SK-N-DZ (cell line): ENCODE results near the gene SPSB3.
"Not testable (repeated sequence)": the region's sequence is repeated elsewhere in the genome, so short reads cannot be mapped to it uniquely, and the experiment has no call there.

Experiments used
- DNase-seq: peaks from one replicate; pipeline ENCODE4 v3.0.0-alpha.2; 2015; ENCODE audit warnings: low spot score
- small RNA-seq, 2 experiments: library from RNA; depleted of rRNA; stranded (forward); fragments of <200 nt; gene quantifications; one replicate each; pipeline ENCODE3, GENCODE V24; 2014

SPSB3 gene

GRCh38 chr16:1743376-1744337 is 38.7 kb downstream of the SPSB3 start:
- no peak for DNase-seq

DNA sequence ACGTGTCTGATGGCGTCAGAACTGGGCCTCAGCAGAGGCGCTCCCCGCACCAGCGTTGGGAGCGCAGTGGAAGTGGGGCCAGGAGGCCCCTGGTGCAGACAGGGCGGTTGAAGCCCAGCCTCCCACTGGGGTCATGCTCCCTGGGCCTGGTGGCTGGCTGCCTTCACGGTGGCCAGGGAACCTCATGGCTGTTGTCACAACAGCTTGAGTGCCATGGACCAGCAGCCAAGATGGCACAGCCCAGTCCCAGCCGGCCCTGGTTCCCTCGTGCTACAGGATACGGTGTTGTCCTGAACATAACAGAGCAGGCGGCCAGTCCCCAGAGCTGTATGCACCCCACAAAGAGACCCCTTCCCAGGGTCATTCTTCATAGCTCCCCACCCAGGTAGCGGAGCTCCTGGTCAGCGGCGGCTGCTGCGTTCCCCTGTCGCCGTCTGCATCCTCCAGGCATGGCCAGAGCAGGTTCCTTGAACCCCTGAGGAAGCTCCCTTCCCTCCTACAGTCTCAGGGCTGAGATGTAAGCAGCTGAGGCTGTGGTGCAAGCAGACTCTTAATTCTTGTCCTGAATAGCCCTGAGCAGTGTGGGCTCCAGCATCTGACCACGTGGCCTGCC is 40.7 kb downstream of the SPSB3 start:
- no peak for DNase-seq

DNA sequence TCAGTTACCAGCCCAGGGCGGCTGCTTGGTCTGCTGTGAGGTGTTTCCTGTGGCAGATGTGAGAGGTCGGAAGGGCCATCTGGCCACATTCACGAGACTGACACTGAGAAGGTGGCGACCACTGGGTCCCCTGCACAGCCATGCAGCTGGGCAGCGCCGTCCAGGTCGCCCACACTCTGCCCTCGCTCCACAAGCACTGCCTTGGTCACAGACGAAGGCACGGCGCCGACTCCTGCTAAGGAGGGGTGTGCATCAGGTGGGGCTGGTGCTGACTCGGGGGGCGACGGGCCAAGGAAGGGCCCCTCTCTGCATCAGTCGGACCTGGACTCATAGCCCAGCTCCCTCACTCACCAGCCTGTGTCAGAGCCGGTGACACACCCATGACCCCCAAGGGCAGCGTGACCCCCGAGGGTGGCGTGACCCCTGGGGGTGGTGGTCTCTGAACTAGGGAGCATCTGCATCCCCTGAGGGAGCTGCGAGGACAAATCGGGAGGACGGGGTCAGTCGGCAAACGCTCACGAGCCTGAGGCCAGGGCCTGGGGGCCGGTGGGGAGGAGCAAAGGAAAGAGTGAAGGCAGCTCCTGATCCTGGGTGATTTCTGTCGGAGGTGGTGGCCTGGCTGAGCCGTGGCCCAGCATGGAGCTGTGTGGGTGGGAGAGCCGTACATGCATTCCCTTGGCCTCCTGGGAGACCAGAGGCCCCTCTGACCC is 41.4 kb downstream of the SPSB3 start:
- DNase-seq: no peak

- DNase-seq: no peak
These were observed 42.1 kb downstream of the SPSB3 start for GRCh38 chr16:1740234-1740633.

DNA sequence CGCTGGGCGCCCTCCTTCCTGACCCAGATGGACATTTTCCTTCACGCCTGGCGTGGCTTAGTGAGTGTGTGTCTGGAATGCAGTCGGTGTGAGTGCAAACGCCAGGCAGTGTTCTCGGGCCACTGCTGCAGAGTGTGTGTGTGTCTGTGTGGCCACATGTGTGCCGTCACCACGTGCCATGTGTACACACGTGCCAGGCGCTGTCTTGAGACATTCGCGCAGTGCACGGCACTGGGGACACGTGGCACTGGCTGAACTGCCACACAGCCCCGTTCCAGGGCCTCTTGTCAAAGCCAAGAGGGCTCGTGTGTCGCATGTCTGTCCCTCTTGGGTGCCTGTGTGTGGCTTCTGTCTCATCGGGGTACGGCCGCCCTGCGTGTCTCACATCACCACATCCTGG is 47.6 kb downstream of the SPSB3 start:
- DNase-seq: no peak

GRCh38 chr16:1734123-1734522 is 48.2 kb downstream of the SPSB3 start:
- no peak for DNase-seq

GRCh38 chr16:1732551-1732987 is 49.8 kb downstream of the SPSB3 start:
- DNase-seq: not testable (repeated sequence)

GRCh38 chr16:1732071-1732470 is 50.3 kb downstream of the SPSB3 start:
- no peak for DNase-seq

DNA sequence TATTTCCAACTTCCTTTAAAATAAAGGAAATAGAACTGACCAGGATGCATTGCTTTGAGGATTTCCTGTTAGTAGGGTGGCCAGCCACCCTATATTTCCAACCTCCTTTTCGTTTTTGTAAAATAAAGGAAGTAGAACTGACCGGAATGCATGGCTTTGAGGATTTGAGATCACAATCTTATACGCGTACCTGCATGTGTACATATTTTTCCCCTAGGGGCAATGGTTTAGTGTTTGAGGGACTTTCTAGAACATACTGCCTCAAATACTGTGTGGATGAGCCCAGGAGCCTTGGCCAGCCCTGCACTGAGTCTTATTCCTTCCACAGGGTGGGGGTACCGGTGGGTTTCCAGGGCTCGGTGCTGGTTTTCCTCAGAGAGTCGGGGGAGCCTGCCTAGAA is 50.8 kb downstream of the SPSB3 start:
- DNase-seq: no peak

DNA sequence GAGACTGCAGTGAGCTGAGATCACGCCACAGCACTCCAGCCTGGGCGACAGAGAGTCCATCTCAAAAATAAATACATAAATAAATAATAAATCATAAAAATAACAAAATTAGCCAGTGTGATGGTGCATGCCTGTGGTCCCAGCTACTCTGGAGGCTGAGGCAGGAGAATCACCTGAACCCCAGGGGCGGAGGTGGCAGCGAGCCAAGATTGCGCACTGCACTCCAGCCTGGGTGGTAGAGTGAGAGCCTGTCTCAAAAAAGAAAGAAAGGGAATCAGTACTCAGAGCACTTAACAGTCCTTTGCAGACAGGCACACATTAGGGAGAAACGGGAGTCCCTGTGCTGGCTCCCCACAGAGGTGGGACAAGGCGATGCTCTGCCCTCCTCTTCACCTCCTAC is 51.3 kb downstream of the SPSB3 start:
- no peak for DNase-seq

DNA sequence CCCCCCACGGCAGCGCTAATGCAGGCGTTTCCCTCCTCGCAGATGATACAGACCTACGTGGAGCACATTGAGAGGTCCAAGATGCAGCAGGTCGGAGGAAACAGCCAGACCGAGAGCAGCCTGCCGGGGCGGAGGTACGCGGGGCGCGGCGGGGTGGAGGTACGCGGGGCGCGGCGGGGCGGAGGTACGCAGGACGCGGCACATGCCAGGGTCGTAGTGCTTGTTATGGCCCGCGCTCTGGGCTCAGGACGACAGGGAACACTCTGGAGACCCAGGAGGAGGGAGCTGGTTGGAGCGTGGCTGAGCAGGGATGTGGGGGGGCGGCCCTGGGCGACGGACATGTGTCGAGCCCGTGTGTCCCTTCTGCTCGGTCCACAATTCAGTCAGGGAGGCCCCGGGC is 52.9 kb downstream of the SPSB3 start:
- no peak for DNase-seq

DNA sequence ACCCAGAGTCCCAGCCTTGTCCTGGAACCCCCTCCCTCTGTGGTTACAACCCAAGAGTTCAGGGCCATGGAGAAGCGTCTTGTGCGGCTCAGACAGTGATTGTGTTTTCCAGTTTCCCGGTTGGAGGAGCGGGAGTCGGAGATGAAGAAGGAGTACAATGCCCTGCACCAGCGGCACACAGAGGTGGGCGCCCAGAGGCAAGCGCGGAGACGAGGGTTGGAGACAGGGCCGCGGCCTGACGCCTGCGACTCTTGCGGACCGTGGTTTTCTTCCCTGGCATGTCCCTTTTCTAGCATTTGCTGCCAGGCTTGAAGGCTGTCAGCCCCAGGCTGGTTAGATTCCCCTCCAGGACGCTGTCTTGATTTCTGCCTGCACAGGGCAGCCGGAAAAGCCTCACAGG is 53.3 kb downstream of the SPSB3 start:
- no peak for DNase-seq

- no peak for DNase-seq
These were observed 54.4 kb downstream of the SPSB3 start for GRCh38 chr16:1727651-1728624.

Small RNA genes within 50 kb of the gene (small RNA-seq; reads per million reads assigned to genes)
- 0 reads per million in 2 experiments for gene MIR3177
